Sigmoid colon (tissue), 4 donors: ENCODE data around the gene GRXCR1.

Experiments used
- EP300 ChIP-seq, 4 donors: sonication (generic); formaldehyde crosslinking; IDR thresholded peaks; one replicate each; pipeline ENCODE4 v1.6.1; 2017; ENCODE audit warnings: antibody characterized with exemption in 4 of 4
- POLR2A ChIP-seq, 2 donors: fragments of 450-650 bp; IDR thresholded peaks; one replicate each; pipeline ENCODE4 v1.6.1; 2016; ENCODE audit warnings: antibody characterized with exemption in 2 of 2, mild to moderate bottlenecking in 2 of 2, moderate library complexity in 2 of 2
- POLR2AphosphoS5 ChIP-seq, 4 donors: sonication (generic); formaldehyde crosslinking; IDR thresholded peaks; one replicate each; pipeline ENCODE4 v1.6.1; 2017; ENCODE audit warnings: antibody characterized with exemption in 4 of 4
- TF ChIP-seq, protein P1 (sequence below), 4 experiments: fragments of 450-650 bp in 3 of 4; fragments of 200-600 bp in 1 of 4; IDR thresholded peaks; one replicate each; pipeline ENCODE4 v1.5.1; 2016 to 2019; ENCODE audit warnings: antibody characterized with exemption in 4 of 4, mild to moderate bottlenecking in 3 of 4, moderate library complexity in 2 of 4

- TF ChIP-seq, protein P1, sequence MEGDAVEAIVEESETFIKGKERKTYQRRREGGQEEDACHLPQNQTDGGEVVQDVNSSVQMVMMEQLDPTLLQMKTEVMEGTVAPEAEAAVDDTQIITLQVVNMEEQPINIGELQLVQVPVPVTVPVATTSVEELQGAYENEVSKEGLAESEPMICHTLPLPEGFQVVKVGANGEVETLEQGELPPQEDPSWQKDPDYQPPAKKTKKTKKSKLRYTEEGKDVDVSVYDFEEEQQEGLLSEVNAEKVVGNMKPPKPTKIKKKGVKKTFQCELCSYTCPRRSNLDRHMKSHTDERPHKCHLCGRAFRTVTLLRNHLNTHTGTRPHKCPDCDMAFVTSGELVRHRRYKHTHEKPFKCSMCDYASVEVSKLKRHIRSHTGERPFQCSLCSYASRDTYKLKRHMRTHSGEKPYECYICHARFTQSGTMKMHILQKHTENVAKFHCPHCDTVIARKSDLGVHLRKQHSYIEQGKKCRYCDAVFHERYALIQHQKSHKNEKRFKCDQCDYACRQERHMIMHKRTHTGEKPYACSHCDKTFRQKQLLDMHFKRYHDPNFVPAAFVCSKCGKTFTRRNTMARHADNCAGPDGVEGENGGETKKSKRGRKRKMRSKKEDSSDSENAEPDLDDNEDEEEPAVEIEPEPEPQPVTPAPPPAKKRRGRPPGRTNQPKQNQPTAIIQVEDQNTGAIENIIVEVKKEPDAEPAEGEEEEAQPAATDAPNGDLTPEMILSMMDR (IDR thresholded peaks at IDR 0.05) = no peak
- no peak for TF ChIP-seq POLR2AphosphoS5 (IDR thresholded peaks at IDR 0.05)
- TF ChIP-seq EP300 (IDR thresholded peaks at IDR 0.05) = no peak
- TF ChIP-seq POLR2A (IDR thresholded peaks at IDR 0.05) = no peak
These were observed 24.8 kb downstream of the GRXCR1 start for GRCh38 chr4:42917296-42917695.
